IPS-NIHi7 (cell line): ENCODE results near the gene ICAM3.
"Not testable (repeated sequence)": the region's sequence is repeated elsewhere in the genome, so short reads cannot be mapped to it uniquely, and the experiment has no call there.

Experiments
- DNase-seq: peaks from one replicate; pipeline ENCODE4 v3.0.0; 2012; ENCODE audit warnings: mixed read lengths; ENCODE audit errors: extremely low spot score

The ICAM3 gene

DNA sequence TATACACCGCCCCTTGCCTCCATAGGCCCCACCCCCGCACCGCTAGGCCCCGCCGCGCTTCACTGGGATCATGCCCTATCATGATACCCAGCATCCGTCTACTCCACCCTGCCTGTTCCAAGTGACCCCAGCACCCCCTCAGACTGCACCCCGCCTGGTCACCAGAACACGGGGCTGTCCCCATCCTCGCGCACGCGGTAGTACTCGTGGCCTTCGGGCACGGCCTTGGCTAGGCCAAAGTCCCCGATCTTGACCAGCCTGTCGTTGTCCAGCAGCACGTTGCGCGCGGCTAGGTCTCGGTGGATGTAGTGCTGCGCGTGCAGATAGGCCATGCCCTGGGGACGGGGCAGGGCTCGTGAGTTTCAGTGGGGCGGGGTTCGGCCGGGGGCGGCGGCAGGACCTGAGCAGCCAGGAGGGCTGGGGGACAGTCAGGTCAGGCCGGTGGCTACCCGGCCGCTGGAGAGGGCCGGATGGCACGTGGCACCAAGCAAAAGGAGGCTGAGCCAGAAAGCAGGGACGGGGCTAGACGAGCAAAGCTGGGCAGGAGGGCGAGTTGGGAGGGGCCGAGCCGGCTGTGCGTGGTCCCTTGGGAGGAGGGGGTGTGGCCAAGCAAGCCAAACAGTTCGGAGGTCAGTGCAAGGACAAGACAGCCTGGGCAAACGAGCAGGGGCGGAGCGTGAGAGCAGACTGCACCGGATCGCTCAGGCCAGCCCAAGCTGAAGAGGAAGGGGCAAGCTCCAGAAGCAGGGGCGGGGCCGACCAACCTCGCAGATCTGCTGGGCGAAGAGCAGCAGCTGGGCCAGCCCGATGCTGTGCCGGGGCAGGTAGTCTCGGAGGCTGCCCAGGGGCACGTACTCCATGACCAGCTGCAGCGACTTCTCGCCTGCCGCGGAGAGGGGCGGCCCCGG is 13.6 kb upstream of the ICAM3 start:
- peak; percentile 80 for DNase-seq

DNA sequence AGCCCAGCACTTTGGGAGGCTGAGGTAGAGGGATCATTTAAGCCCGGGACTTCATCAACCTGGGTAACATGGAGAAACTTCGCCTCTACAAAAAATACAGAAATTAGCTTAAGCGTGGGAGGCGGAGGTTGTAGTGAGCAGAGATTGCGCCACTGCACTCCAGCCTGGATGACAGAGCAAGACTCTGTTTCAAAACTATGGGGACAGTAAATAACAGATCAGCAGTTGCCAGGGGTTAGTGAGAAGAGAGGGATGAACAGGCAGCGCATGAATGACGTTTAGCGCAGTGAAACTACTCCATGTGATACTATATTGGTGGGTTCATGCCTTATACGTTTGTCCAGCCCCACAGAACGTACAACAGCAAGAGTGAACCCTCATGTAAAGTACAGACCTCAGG is 7.1 kb upstream of the ICAM3 start:
- no peak for DNase-seq

DNA sequence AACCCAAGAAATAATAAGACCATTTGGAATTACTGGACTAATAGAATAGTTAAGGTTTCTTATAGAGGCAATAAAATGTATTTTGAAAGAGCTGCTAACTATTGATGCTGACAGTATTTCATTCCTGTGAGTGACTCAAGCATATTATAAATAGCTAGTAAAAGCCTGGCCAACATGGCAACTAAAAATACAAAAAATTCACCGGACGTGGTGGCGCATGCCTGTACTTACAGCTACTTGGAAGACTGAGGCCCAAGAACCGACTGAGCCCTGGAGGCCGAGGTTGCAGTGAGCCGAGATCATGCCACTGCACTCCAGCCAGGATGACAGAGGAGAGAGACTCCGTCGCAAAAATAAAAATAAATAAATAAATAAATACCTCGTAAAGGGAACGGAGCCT is 5.4 kb upstream of the ICAM3 start:
- no peak for DNase-seq

DNA sequence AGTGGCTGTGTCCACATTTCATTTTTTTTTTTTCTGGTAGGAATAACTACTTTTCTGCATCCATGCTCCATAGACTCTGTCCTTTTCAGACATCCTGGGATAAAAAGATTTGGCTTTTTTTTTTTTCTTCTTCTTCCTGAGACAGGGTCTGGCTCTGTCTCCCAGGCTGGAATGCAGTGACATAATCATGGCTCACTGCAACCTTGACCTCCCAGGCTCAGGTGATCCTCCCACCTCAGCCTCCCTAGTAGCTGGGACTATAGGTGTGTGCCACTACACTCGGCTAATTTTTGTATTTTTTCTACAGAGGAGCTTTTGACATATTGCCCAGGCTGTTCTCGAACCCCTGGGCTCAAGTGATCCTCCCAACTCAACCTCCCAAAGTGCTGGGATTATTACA is 4.1 kb upstream of the ICAM3 start:
- no peak for DNase-seq

DNA sequence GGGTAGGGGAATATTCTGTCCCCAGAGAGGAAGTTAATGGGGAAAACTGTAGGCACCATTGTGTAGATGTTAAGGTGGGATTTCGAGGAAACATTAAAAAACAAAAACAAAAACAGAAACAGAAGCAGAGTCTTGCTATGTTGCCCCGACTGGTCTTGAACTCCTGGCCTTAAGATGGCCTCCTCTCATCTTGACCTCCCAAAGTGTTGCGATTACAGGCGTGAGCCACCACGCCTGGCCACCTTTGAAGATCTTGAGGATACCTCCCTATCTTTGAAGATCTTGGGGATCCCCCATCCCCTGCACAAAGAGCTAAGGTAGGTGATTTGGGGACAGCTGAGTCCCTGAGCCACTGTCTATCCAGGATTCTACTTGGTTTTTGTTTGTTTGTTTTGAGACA is 553 bp upstream of the ICAM3 start:
- DNase-seq = no peak

DNA sequence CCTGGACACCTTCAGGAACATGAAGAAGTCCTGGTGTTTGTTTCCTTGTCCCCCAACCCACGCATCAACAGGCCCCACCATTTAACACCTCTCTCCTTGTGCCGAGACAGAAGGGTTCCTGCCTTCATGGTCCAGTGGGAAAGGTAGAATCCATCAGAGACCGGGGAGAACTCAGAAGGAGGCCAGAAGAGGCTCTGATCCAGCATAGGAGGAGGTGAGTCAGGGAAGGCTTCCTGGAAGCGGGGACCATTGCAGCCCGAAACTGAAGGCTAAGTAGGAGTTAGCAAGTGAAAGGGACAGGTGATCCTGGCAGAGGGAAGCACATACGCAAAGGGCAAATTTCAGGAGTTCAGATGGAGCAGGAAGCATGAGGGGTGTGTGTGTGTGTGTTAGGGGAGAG is 484 bp downstream of the ICAM3 start:
- no peak for DNase-seq

DNA sequence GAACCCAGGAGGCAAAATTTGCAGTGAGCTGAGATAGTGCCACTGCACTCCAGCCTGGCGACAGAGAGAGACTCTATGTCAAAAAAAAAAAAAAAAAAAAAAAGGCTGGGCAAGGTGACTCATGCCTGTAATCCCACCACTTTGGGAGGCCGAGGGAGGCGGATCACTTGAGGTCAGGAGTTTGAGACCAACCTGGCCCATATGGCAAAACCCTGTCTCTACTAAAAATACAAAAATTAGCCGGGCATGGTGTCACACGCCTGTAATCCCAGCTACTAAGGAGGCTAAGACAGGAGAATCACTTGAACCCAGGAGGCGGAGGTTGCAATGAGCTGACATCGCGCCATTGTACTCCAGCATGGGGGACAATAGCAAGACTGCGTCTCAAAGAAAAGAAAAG is 2.7 kb downstream of the ICAM3 start:
- not testable (repeated sequence) for DNase-seq

DNA sequence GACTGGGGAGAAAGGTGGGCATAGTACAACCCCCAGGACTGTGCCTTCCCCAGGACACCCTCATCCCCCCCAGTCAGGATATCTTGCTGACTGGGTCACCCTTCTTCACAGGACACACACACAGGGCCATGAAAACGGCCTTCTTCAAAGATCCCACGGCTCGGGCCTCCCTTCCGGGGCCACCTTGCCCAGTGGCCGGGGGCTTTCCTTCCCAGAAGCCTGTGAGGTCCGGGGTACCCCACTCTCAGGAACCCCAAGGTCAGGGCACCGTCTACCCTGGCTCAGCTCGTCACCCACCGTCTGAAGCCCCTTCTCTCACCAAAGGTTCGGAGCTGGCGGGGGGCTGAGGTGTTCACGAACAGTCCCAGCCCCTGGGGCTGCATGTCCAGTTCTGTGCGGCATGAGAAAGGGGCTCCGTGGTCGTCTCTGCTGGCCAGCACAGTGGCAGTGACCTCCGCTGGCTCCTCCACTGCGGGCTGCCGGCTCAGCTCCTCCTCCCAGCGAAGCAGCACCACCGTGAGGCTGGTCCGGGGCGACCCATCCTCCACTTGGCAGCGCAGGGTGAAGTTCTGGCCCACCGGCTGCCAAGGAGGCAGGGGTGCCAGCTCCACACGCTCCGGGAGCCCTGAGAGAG is 4.0 kb downstream of the ICAM3 start:
- DNase-seq = no peak

DNA sequence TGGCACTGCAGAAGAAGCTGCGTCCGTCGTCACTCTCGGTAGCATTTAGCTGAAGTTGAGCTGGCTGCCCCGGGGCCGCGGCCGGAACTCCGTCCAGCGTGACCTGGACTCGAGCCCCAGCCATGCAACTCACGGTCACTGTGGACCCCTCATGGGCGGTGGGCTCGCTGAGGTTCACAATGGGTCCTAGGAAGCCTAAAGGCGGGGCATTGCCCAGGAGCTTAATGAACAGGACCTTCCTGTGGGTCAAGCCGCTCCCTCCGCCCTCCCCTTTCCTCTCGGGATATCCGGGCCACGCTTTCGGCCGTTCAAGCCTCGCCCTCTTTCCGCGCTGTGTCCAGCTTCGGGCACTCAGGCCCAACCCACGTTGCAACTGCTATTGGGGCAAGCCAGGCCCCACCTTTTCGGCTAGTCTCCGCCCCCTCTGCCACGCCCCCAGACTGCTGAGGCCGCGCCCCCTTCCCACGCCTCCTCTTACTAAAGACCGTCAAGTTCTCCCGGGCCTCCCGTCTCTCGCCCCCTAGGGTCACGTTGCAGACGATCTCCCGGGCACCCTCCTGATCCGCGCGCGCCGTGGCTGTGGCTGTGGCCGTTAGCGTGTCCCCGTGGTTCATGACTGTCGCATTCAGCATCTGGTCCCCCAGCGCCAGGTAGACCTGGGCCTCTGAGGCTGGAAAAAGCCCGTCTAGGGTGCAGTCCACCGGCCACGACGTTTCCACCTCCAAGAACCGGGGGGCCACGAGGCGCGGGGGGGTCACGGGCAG is 4.7 kb downstream of the ICAM3 start:
- DNase-seq = peak; percentile 85

DNA sequence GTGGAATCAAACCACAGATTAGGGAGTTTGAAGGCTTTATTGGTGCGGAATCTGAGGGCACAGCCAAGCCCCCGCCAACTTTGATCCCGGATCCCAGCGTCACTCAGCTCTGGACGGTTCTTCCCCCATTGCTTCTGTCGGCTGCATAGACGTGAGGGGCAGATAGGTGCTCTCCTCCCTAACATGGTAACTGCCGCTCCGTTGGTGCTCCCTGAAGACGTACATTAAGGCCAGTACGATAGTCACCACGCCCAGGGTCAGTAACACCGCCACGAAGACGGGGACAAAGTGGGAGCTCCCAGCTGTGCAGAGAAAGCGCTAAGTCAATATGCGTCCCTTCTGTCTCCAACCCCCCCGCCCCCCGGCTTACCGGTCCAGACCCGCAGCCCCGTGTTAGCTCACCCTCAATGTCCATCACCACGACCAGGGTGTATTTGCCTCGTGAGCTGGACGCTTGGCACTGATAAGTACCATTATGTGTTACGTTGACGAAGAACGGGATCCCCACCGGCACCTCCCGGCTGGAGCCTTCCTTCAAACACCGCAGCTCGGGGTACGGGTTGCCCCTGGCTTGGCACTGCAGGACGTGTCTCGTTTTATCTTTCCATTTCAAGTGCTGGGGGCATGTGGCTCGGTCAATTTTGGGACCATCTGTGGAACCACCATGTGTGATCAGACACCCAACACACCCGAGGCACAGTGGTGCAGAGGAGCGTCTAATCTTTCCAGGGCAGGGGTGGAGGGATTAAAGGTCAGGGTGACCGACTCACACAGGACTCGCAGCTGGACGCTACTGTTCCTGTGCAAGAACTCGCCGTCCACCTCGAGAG is 5.5 kb downstream of the ICAM3 start:
- no peak for DNase-seq

DNA sequence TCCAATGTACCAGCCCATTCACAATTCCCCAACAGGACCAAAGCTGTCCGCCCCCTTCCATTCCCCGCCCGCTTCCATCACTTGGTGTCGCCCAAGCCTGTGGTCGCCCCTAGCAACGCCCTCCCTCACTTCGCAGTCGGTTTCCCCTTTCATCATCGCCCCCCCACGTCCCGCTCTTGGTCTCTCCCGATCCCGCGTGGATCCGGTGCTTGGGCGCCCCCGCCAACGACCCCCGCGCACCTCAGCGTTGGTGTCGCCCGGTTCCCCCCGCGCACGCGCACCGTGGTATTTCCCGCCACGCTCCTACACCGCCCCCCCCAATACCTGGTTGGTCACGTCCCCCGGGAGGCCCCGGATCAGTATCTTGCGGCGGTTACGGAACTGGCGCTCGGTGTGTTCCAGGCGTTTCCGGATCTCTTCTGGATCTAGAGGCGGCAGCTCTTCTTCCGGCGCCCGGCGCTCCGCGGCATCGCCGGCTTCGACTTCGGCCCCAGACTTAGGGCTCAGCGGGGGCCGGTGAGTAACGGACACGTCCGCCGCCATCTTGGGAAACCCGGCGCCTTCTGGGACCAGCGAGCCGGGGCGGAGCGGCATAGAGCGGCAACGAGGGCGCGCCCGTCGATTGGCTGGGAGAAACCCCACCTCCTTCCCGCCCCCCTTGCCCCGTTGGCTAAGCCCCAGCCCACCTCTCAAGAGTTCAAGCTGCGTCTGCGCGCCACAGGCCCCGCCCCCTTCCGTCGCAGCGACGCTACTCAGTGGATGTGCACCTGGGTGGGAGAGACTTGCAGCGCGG is 6.3 kb downstream of the ICAM3 start, which contains the start of gene RAVER1:
Gene RAVER1, minus strand, starts transcription at position 565 of the 793 bp plus-strand sequence. Its CDS starts 22 bp downstream, at position 543.
- peak; percentile 100 for DNase-seq

DNA sequence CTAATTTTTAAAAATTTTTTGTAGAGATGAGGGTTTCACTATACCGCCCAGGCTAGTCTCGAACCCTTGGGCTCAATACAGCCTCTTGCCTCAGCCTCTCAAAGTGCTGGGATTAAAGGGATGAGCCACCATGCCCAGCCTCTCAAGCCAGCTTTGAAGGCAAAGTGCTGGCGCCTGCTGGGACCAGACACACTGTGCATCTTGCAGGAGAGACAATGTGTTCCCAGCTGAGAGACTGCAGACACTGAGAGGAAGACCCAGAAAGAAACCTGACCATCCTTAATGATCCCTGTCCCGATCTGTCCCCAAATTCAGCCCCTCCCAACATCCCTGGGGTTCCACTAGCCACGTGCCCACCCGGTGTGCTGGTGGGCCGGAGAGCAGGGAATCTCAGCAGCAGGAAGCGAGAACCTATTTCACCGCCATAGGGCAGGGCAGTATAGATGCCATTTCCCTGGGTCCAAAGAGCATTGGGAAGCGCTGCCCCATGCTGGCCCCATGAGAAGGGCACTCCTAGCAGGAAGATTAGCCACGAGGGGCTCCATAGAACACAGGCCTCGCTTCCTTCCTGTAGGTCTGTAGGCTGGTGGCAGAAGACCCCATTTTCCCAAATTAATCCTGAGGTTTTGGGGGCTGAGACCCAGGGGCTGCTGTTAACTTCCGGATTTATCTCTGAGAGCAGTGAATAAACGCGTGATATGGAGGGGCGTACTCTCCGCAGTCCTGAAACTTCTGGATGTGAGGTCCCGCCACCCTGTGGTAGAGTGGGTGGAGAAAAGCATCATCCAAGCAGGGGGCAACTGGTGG is 7.1 kb downstream of the ICAM3 start:
- DNase-seq = no peak

DNA sequence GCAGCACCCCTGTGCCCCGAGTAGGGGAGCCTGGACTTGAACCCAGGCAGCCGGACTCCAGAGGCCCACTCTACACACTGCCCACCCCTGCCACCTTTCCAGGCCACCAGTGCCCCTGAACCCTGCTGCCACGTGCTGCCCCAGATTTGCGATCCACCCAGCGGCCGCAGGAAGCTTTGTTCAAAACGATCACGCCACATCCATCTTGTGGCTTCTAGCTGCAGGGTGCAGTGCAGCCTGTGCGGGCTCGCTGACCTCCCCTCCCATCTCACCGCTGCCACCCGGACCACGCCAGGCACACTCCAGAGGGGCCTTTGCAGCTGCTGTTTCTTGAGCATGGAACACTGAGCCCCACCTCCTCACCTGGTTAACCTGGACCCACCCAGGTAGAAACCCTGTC is 9.9 kb downstream of the ICAM3 start:
- no peak for DNase-seq

DNA sequence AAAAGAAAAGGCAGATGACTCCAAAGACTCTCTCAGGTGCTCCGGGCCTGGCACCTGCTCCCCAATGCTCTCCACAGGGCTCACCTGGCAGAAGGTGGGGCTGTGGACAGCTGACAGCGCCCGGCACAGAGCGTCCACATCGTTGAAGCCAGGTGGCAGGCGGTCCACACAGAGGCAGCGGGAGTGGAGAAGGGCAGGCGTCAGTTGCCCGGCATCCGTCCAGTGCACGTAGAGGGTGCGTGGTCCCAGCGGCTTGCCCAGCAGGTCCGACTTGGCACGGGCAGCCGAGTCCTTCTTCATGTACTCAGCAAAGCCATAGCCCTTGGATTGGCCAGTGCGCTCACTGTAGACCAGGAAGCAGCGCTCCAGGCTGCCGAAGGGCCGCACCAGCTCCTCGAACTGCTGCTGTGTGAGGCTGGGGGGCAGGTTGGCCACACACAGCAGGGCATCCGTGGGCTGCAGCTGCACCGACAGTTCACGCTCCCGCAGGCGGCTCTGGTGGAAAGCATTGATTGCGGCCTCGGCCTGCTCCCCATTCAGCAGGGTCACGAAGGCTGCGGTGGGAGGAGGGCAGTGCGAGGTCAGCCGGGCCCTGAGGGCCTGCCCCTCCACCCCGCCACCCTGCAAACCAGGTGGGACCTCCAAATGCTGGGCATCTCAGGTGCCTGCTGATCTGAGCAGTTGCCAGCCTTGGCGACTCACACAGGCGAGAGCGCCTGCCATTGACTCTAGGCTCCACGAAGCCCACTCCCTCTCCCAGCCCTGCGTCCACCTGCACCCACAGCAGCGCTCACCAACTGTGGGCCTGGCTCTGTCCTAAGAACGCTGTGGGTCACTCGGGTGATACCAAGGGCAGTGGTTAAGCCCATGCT is 10.6 kb downstream of the ICAM3 start:
- DNase-seq = no peak

DNA sequence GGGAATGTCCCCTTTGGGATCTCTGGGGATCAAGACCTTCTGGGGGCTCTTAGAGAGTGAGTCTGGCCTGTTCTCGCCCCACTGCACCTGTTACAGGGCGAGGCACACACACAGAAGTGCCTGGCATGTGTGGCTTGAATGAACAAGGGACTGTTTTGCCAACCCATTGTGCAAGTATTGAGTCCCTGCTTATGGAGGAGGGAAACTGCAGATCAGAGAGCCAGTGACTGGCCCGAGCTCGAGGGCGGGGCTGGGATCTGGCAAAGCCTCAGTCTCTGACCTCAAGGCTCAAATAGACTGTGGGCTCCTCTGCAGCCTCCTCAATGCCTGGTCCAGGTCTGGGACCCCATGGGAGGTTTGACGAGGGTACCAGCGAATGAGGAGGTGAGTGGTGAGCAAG is 11.6 kb downstream of the ICAM3 start:
- DNase-seq = no peak

DNA sequence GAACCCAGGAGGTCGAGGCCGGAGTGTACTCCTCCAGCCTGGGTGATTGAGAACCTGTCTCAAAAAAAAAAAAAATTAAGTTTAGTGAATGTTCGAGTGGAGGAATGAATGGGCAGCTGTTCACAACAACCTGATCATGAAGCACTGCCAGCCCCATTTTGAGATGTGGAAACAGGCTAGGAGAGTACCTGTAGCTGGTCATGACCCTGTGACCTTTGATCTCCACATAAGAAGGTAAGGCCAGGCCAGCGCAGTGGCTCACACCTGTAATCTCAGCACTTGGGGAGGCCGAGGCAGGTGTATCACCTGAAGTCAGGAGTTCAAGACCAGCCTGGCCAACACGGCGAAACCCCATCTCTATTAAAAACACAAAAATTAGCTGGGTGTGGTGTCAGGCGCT is 13.7 kb downstream of the ICAM3 start:
- DNase-seq = no peak

DNA sequence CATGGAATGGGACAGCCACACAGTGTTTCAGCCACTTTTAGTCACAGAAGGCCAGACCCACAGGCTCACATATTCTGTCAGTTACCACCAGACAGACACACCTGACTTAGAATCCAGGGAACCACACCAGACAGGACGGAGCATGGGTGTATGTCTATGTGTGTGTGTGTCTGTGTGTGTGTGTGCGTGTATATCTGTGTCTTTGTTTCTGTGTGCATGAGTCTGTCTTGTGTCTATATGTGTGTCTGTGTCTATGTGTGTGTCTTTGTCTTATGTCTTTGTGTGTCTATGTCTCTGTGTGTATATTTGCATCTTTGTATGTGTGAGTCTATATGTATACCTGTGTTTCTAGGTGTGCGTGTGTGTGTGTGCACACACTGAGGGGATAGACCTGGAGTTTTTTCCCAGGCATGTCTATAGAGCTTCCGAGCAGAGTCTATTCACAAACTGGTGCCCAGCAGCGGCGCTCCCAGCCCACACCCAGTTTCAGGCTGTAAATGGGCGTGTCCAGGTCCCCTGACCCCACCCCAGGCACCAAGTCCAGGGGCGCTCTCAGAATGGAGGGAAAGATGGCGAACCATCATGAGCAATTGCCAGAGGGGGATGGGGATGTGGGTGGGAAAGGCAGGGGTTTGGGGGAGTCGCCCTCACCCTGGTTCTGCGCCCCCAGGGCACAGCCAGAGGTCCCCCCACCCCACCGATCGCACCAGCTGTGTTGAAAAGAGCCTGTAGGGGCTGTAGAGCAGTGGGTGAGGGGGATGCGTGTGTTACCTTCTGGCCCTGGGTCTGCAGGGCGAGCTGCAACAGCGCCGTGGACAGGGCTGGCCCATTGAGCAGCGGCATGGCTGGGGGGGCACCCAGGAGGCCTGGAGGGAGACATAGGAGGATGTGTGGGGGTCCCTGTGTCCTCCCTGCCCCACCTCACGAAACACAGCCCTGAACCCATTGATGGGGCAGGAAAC is 17.3 kb downstream of the ICAM3 start:
- DNase-seq = no peak

DNA sequence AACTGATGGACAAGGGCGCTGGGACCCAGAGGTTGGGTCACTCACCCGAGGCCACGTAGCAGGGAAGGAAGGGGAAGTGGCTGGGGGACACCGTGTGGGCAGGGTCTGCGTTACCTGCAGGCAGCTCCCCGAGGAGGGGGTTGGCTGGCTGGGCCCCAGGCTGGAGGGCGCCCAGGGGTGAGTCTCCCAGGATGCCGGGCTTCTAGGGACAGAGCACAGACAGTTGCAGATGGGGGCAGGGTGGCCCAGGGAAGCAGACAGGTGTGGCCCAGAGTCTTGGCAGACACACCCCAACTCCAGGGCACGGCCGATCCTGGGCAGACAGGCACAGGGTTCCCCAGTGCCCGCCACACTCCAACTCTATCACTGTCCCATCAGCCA is 18.0 kb downstream of the ICAM3 start:
- no peak for DNase-seq
